ENCODE data around the gene ENGASE. TPM values are rescaled to one million over a fixed set of nuclear protein-coding genes. Genes with fewer than 3 reads are reported as not detected.
A peak's percentile ranks its signal among the peaks of the same experiment; 100 is the strongest.

ENGASE gene
- total and polyA plus RNA-seq, 9 of the 15 experiments (the other 6 are each of a cell fraction or from before 2014, with no cell fraction given) = 0.06 to 45.5 (median 13.9) TPM

GRCh38 chr17:79074649-79075445 lies at the start of gene ENGASE (continued):
- TF ChIP-seq STAT6 (CRISPR knock-in tag; IDR thresholded peaks at IDR 0.05) (no peak), RB1 (IDR thresholded peaks at IDR 0.05; ENCODE audit: low read depth) (peak; percentile 86), ZNF395 (CRISPR knock-in tag; IDR thresholded peaks at IDR 0.05) (peak; percentile 33; the same call in 1 of the 2 replicates), HNRNPK (IDR thresholded peaks at IDR 0.05; ENCODE audit: low read depth, low read length, poor library complexity, severe bottlenecking) (no peak), JUNB (CRISPR knock-in tag; conservative IDR thresholded peaks at IDR 0.05) (no peak), ZNF263 (CRISPR knock-in tag; IDR thresholded peaks at IDR 0.05; ENCODE audit: borderline replicate concordance) (no peak), FOXA1 (IDR thresholded peaks at IDR 0.05; ENCODE audit: borderline replicate concordance) (no peak), PPARD (CRISPR knock-in tag; IDR thresholded peaks at IDR 0.05) (no peak), SAP30 (IDR thresholded peaks at IDR 0.05; ENCODE audit: borderline replicate concordance, insufficient read depth, low read depth, low read length, poor library complexity, severe bottlenecking) (peak; percentile 45), ZNF511 (CRISPR knock-in tag; IDR thresholded peaks at IDR 0.05) (no peak), MYC (IDR thresholded peaks at IDR 0.05; ENCODE audit: low read depth, low read length) (peak; percentile 45; the same call in 1 of the 2 replicates), MYC (CRISPR knock-in tag; IDR thresholded peaks at IDR 0.05; ENCODE audit: borderline replicate concordance, low read depth) (no peak), RBM22 (IDR thresholded peaks at IDR 0.05; ENCODE audit: low read depth, low read length, poor library complexity, severe bottlenecking) (no peak)
- TF ChIP-seq, protein P1, sequence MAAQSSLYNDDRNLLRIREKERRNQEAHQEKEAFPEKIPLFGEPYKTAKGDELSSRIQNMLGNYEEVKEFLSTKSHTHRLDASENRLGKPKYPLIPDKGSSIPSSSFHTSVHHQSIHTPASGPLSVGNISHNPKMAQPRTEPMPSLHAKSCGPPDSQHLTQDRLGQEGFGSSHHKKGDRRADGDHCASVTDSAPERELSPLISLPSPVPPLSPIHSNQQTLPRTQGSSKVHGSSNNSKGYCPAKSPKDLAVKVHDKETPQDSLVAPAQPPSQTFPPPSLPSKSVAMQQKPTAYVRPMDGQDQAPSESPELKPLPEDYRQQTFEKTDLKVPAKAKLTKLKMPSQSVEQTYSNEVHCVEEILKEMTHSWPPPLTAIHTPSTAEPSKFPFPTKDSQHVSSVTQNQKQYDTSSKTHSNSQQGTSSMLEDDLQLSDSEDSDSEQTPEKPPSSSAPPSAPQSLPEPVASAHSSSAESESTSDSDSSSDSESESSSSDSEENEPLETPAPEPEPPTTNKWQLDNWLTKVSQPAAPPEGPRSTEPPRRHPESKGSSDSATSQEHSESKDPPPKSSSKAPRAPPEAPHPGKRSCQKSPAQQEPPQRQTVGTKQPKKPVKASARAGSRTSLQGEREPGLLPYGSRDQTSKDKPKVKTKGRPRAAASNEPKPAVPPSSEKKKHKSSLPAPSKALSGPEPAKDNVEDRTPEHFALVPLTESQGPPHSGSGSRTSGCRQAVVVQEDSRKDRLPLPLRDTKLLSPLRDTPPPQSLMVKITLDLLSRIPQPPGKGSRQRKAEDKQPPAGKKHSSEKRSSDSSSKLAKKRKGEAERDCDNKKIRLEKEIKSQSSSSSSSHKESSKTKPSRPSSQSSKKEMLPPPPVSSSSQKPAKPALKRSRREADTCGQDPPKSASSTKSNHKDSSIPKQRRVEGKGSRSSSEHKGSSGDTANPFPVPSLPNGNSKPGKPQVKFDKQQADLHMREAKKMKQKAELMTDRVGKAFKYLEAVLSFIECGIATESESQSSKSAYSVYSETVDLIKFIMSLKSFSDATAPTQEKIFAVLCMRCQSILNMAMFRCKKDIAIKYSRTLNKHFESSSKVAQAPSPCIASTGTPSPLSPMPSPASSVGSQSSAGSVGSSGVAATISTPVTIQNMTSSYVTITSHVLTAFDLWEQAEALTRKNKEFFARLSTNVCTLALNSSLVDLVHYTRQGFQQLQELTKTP (IDR thresholded peaks at IDR 0.05; ENCODE audit: low read depth in 1 of 2, partially characterized antibody in 2 of 2) = no peak
- TF ChIP-seq, protein P2, sequence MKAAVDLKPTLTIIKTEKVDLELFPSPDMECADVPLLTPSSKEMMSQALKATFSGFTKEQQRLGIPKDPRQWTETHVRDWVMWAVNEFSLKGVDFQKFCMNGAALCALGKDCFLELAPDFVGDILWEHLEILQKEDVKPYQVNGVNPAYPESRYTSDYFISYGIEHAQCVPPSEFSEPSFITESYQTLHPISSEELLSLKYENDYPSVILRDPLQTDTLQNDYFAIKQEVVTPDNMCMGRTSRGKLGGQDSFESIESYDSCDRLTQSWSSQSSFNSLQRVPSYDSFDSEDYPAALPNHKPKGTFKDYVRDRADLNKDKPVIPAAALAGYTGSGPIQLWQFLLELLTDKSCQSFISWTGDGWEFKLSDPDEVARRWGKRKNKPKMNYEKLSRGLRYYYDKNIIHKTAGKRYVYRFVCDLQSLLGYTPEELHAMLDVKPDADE (conservative IDR thresholded peaks at IDR 0.05; ENCODE audit: control insufficient read depth, low read depth, low read length) = peak; percentile 38; the same call in 1 of the 2 replicates
